HG03280 (cell line): ENCODE data around the gene IGFBP2.
"Not testable (repeated sequence)": the region's sequence is repeated elsewhere in the genome, so short reads cannot be mapped to it uniquely, and the experiment has no call there.

Experiments used
- ATAC-seq: cut with Tn5 transposase; IDR thresholded peaks from one replicate; pipeline ENCODE4 v1.9.1; 2021; ENCODE audit warnings: mild to moderate bottlenecking, moderate library complexity; ENCODE audit not compliant: unreplicated experiment

The IGFBP2 gene, protein sequence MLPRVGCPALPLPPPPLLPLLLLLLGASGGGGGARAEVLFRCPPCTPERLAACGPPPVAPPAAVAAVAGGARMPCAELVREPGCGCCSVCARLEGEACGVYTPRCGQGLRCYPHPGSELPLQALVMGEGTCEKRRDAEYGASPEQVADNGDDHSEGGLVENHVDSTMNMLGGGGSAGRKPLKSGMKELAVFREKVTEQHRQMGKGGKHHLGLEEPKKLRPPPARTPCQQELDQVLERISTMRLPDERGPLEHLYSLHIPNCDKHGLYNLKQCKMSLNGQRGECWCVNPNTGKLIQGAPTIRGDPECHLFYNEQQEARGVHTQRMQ

DNA sequence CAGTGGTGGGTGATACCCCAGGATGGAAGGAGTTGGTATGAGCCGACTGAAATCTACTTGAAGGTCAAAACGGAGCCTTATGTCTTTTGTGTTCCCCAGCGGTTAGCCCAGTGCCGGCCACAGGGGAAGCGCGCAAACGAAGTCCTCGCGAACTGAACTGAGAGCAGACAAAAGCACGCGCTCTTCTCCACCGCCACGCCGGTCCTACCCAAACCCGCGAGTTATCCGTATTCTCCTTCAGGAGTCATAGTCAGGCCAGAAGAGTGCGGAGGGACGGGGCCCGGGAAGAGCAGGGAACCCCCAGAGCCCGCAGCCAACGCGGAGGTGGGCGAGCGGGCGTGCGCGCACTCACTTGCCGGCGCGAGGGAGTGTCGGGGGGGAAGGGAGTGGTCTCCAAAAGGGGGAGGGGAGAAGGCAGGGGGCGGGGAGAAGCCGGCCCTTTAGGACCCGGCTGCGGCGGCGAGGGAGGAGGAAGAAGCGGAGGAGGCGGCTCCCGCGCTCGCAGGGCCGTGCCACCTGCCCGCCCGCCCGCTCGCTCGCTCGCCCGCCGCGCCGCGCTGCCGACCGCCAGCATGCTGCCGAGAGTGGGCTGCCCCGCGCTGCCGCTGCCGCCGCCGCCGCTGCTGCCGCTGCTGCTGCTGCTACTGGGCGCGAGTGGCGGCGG is at the start of gene IGFBP2:
Gene IGFBP2 (plus strand): TSS at position 469 of the 664 bp plus-strand sequence. CDS start 104 bp downstream, at position 573.
- ATAC-seq, result no peak

DNA sequence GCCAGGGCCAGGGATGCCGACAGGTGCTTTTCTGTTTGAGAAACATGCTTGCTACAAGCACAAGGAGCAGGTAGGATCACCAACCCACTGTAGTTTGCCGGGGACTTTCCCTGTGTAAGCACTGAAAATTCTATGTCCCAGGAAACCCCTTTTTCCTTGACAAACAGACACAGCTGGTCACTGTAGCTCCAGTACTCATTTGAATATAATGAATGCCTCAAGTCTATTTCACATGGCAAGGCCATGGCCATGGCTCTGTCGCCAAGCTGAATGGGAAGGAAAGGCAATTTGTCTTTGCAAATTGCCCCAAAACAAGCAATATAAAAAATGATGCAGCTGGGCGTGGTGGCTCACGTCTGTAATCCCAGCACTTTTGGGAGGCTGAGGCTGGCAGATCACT is 49.6 kb upstream of the IGFBP2 start:
- ATAC-seq, result no peak

DNA sequence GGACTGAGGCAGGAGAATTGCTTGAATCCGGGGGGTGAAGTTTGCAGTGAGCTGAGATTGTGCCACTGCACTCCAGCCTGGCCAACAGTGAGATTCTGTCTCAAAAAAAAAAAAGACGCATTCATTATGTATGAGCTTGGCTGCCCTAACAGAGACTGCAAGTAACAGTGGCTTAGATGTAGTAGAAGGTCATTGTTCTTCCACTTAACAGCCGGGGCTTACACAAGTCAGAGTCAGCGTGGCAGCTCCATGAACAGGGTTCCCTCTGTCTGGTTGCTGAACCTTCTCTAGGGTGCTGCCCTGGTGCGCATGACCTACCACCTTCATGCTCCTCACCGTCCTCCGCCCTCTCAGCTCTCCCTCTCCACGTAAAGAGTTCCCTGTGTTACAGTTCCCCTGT is 49.1 kb upstream of the IGFBP2 start:
- ATAC-seq, result no peak

DNA sequence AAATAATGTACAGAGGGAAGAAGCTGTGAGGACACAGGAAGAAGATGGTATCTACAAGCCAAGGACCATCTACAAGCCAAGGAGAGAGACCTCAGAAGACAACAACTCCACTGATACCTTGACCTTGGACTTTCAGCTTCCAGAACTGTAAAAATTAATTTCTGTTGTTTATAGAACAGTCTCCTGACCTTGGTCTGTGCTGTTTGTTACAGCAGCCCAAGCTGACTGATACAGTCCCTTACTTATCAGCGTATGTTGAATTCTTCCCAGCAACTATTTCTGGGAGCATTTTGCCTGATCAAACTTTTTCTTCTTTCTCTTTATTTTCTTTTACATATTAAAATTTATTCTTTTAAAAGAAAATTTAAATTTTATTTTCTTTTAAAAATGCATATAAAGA is 47.8 kb upstream of the IGFBP2 start:
- no peak for ATAC-seq

DNA sequence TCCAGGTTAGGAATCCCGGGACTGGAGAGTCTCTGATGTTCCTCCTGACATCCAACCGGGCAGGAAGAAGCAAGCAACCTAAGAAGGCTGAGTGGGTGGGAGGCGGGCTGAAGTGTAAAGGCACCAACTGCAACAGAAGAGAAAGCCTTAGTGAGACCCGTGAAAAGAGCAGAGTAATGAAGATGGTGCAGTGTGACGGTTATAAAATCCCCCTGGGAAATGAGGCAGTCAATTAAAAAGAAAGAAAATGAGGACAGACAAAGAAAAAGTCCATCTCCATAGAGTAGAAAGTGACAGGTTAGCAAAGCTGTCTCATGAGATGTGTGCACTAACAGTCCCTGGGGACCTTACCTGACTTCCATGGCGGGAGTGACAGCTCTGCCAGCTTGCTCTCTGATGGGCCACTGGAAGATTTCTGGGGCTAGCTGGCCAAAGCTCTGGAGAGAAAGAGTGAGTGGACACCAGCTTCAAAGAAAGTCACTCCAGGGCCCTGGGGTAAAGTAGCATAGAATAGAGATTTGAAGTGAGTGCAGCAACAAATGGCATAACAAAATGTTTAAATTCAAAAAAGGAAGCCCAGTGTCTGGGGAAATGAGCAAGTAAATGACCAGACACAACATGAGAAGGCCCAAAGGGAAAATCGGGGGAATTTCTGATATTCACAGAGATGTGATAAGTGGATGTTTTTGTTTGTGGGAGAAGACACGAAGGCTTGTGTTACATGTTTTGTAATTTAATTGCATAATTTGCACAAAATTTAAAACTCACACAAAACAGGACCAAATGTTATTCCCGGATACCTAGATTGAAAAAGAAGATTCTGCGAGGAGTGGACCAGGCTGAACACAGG is 44.1 kb upstream of the IGFBP2 start:
- no peak for ATAC-seq

DNA sequence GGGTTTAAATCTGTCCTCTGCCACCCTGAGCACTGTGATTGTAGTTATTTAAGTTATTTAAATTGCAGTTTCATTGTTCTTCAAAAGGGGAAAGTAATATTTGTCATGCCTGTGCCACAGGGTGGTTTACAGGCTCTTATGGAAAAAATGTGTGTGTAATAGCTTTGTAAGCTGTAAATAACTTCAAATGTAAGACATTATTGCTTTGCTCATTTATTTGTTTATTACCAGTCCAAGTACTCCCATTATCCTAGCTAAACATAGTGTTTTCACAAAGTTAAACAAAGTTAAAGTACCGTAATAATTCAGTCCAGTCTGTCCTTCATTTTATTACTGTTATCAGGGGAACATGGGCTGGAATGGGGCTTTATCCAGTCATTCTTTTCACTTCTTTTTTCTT is 43.4 kb upstream of the IGFBP2 start:
- ATAC-seq, result no peak

DNA sequence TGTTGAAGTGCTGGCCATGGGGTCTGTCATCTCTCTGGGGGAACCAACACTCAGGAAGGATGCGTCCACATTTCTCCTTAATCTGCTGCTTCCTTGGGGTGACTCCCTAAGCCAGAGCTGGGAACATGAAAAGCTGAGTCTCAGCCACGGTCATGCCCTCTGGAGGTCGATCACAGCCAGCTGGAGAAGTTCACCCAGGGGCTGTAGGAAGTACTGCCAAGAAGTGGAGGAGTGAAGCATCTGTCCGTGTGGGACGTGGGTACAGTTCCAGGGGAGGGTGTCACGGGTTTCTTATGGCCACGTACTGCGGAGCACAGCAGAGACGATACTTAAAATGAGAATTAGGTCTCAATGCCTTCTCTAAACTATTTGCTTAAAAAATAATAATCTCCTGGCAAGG is 42.4 kb upstream of the IGFBP2 start:
- ATAC-seq, result no peak

DNA sequence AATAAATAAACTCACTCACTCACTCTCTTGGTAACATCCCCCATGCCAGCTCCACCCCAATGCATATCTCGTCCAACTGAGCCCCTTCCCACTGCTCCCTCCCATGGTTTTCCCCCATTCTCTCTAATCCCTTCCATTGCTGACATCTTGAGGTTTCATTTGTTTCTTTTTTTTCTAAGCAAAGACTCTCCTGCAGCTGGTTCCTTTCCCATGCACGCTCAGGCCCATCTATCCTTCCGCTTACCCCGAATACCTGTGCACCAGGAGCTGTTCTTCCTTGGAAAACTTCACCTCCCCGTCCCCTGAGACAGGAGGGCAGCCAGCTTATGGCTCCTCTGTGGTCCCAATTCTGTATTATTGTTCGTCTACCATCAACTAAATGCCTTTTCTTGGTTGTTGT is 41.7 kb upstream of the IGFBP2 start:
- ATAC-seq, result no peak

DNA sequence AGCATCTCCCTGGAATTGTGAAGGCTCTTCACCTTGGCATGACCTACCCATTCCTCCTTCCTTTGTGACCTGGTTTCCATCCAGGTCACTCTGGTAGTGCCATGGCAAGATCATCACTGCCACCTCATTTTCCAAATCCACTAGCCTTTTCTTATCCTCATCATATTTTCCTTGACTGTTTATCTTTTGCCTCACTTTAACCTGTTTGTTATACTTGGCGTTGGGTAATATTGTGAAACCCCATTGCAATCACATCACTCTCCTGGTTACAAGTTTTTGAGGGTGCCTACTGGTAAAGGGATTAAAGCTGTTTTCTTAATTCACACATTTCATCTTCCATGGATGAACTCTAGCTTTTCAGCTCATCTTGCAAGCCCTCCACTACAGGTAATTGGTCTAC is 39.1 kb upstream of the IGFBP2 start:
- ATAC-seq, result no peak

DNA sequence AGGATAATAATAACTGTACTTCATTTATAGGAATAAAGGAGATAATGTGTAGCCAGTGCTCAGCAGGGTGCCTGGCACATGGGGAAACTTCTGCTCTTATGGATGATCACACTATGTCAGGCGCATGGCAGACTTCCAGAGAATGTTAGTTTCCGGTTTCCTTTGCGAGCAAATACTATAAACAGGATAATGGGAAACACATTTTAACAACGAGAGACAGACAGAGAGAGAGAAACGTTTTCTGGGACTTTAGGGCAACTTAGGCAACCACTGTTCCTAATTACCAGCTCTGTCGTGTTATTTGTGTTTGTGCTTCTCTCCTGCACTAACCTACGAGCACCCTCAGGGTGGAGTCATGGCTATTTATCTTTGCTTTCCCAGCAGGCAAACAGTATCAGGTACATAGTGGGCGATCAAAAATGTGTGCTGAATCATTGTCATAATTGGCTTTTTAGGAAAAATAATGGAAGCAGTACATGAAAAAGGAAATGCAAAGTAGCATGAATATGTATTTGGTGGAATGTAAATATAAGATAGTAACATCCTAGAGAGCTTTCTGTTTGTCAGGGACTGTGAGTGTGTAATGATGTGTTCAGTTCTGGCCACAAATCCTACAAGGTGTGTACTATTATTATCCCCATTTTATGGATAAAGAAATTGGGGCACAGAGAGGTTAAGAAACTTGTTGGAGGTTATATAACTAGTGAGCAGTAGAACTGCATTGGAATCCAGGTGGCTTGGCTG is 36.8 kb upstream of the IGFBP2 start:
- no peak for ATAC-seq

DNA sequence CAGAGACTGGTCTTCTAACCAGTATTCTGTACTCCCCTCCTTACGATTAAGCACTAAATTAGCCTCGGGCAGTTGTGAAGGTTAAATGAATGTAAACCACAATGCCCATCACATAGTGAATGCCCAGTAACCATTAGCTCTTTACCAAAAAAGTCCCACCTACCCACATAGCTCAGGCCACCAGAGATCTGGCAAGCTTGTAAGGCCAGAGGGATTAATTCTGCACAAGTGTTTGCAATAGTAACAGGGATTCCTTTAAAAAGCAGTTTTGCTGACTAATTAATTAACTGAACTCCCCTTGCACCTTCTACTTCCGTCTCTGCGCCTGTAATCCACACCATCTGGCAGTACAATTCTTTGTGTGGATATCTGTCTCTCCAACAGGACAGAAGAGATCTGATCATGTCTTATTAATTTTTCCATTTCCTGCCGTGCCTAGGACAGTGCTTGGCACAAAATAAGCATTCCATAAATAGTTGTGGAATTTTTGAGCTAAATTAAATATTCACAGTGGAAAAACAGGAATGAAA is 36.2 kb upstream of the IGFBP2 start:
- no peak for ATAC-seq

DNA sequence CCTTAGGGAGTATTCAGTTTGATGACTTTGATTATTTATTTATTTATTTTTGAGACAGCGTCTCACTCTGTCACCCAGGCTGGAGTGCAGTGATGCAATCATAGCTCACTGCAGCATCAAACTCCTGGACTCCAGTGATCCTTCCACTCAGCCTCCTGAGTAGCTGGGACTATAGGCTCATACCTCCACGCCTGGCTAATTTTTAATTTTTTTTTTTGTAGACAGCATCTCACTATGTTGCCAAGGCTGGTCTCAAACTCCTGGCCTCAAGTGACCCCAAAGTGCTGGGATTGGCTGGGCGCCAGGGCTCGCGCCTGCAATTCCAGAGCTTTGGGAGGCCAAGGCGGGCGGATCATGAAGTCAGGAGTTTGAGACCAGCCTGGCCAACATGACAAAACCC is 35.4 kb upstream of the IGFBP2 start:
- ATAC-seq, result not testable (repeated sequence)

DNA sequence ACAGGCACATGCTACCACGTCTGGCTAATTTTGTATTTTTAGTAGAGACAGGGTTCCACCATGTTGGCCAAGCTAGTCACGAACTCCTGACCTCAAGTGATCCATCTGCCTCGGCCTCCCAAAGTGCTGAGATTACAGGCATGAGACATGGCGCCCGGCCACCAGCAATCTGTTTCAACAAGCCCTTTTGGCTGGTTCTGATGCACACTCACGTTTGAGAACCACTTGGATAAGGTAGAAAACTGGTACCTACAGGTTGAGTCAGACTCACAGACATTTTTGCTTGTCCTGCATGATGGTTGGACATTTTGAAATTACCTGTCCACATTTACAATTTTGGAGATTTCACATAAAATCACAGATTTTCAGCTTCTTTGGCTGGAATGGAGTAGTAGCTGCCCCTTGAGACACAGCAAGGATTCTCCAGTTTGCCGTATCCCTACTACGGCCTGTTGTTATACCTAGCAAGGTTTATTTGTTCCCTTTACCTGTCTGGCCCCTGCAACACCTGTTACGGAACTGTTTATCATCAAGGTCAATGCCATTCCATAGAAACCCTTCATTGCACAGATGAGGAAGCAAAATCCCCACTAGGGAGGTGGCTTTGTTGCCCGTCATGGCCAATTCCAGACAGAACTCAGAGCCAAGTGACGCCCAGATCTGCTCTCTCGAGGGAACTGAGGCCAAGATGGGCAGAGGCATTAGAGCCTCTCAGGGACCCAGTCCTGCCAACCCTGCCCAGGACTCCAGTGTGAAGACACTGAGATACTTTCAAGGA is 31.4 kb upstream of the IGFBP2 start:
- ATAC-seq, result no peak

DNA sequence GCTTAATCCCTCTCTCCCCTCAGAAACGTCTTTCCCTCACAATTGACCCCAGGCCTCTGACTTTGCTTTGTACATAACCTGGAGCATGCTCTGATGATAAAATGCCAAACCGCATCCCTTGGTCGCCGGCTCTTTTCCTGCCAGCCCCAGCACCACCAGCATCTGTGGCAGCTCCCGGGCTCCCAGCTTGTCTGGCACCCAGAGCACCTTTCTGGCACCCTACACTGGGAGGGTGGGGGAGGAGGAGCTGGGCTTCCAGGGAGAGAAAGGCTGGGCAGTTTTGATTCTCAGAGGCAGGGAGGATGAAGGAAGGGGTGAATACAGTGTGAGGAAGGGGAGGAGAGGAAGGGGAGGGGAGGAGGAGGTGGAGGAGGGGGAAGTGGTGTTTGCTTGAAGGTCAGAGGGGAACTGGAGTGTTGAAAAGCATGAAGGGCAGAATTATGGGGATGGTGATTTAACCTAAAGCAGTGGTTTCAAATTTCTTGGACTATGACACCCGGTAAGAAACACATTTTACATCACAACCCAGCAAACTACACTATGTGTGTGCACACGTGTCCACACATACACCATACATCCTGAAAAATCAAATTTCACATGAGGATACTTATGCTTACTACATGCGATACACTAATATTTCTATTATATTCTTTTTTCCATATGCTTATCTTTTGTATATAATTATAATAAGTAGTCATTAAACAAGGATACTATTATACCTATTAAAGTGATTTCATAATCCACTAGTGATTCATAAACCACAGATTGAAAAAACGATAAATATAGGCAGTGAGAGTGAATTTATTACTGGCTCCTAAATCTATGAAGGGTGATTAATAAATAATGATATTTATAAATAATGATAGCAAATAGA is 30.0 kb upstream of the IGFBP2 start:
- no peak for ATAC-seq

DNA sequence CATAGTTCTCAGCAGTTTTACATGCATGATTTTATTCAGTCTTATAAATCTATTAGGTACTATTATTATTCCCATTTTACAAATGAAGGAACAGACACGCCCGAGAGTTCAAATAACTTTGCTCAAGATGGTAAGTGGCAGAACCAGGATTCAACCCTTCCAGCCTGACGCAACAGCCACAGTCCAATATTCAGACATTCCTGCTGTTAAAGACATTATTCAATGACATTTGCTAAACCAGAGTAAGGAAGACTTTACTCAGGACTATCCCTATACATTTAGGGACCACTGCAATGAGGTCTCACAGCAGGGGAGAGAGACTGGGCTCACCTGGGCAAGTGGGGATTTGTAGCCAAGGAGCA is 29.4 kb upstream of the IGFBP2 start:
- no peak for ATAC-seq

DNA sequence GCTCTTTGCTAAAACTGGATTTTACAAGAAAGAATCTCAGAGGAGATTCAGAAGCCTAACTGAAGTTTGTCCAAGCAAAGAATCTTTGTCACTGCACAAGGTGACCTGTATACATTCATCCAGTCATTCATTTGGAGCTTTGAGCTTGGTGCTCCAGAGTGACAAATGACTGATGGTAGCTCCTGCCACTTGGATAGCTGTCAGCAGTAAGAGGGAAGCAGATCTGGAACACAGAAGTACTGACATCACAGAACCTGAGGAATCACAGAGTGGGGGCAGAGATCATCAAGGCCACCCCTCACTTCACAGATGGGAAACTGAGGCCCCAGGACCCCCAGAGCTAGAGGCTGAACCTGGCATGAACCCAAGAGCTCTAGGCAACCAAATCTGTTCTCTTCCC is 28.8 kb upstream of the IGFBP2 start:
- no peak for ATAC-seq

DNA sequence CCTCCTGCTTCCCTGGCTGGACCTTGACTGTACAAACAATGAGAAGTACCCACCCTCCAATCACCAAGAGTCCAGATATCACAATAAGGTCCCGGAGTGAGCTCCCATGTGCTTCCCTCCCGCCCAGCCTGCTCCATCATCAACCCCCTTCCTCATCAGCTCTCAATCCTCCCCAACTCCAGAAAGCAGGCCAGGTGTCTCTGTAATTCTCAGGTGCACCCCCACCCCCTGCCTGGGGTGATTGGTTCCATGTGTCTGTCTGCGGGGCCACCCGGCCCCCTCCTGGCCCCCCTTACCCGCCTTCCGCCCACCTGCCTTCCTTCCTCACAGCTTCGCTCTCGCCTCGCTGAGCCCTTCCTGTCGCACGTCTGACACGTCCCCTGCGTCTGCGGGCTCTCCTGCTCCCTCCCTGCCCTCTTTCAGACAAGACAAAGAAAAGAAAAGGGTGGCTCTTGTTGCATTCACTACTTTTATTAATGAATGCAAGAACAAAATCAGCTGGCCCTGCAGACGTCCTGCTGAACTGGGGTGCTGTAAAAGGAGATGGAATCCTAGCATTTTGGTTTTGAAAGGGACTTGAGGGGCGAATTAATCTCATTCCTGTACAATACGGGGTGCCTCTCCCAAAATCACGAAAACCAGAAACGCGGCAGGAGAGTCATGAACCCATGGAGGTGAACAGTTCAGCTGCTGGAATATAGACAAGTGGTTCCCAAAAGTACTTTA is 26.5 kb upstream of the IGFBP2 start:
- peak; percentile 84 for ATAC-seq

DNA sequence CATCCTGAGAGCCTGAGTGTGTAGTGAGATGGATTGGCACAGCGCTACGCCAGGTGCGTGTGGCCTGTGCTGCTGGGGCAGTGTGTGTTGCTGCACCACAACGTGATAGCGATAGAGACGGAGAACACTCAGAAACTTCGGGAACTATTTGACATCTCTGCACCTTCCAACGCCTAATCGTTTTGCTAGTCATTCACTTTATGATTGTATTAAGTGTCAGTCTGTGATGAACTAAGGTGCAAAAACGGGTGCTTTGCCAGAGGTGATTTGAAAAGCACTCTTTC is 26.0 kb upstream of the IGFBP2 start:
- ATAC-seq, result no peak

DNA sequence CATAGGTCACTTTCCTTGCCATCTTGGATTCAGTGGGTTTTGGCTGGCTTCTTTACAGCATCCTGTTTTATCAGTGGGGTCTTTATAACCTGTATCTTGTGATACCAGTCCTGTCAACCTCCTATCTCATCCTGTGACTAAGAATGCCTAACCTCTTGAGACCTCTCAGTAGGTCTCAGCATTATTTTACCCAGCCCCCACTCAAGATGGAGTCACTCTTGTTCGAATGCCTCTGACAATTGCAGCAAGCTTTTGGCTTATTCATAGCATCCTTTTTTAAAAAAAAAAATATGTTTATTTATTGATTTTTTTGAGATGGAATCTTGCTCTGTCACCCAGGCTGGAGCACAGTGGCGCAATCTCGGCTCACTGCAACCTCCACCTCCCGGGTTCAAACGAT is 24.7 kb upstream of the IGFBP2 start:
- no peak for ATAC-seq
